Glomerular endothelial cell (primary cell): ENCODE data around the gene GNAT1. TPM values are rescaled to one million over a fixed set of nuclear protein-coding genes. Genes with fewer than 3 reads are reported as not detected.
"Not testable (repeated sequence)": the region's sequence is repeated elsewhere in the genome, so short reads cannot be mapped to it uniquely, and the experiment has no call there.

Experiments used
- DNase-seq: peaks from one replicate; pipeline ENCODE4 v3.0.0-alpha.2; 2011; ENCODE audit warnings: low read depth, low spot score; ENCODE audit errors: extremely low read depth
- total RNA-seq: library from RNA; depleted of rRNA; stranded (reverse); fragments of >200 nt; gene quantifications from 2 replicates; pipeline ENCODE4 v1.2.3, GENCODE V29; 2015

The GNAT1 gene
- total RNA-seq, 1 donor from 2014 or later, result not detected

DNA sequence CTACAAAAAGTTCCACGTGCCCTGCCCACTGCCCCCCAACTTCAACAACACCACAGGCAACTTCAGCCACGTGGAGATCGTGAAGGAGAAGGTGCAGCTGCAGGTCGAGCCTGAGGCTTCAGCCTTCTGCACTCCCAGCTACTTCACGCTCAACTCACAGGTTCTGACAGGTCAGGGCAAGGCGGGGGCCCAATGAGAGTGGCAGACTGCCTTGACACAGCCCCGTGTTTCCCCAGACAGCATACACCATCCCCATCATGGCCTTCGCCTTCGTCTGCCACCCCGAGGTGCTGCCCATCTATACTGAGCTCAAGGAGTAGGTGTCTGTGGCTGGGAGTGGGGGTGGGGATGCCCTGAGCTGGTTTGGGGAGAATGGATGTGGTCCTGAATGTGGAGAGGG, 26.3 kb downstream of the GNAT1 start:
- DNase-seq, result no peak

DNA sequence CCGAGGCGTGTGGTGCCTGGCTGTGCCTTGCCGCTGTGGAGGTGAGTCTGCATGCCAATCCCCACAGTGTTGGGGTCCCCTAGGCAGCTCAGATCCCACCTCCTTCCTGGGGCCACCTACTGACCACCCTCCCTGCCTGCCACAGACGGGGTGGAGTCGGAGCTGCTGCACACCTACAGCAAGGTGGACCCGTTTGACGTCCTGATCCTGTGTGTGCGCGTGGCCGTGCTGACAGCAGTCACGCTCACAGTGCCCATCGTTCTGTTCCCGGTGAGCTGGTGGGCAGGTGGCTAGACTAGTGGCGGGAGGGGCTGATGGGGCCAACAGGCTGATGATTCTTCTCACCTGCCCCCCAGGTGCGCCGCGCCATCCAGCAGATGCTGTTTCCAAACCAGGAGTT, 27.0 kb downstream of the GNAT1 start:
- no peak for DNase-seq

DNA sequence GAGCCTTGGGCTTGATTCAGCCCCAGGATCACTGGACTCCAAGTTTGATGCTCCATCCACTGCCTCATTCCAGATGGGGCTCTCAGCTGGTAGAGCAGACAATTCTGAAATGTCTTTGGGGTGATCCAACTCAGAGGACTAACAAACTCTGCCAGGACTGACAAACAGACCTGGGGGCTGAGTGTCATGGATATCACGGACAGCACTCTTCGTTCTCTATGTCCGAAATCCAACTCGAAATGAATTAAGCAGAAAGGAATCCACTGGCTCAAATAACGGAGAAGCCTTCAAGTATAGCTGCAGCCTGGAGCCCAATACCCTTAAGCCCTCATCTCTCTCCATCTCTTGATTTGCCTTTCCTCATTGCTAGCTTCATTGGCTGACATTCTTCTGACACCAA, 27.9 kb downstream of the GNAT1 start:
- no peak for DNase-seq

DNA sequence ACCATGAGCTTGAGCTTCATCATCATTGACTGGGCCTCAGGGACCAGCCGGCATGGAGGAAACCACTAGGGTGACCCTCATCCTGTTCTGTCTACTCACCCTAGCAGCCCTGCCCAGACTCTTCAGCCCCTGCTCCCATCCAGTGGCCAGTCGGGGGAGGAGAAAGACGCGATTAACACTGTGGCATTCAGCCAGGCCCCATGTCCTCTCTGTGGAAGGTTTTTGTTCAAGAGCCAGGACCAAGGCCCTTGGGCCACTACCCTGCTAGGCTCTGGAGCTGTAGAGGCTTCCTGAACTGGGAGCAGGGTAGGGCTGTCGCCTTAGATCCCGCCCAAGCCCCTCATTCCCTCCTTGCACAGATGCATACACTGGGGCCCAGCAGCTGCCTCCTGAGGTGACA, 28.7 kb downstream of the GNAT1 start:
- DNase-seq, result no peak

DNA sequence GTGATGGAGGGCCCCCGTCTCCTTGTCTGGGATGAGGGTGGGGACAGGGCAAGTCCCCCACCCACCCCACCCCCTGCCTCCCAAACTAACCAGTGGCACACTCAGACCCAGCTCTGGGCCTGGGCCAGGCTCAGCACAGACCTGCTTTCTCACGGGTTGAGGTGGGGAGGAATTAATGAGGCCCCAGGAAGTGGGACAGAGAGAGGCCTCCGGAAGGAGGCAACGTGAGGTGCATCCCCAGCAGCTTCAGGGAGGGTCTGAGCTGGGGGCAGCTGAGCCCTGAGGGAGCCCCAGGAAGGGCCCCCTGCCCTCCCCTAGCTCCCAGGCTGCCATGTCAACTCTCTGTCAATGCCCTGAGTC, 29.6 kb downstream of the GNAT1 start:
- no peak for DNase-seq

DNA sequence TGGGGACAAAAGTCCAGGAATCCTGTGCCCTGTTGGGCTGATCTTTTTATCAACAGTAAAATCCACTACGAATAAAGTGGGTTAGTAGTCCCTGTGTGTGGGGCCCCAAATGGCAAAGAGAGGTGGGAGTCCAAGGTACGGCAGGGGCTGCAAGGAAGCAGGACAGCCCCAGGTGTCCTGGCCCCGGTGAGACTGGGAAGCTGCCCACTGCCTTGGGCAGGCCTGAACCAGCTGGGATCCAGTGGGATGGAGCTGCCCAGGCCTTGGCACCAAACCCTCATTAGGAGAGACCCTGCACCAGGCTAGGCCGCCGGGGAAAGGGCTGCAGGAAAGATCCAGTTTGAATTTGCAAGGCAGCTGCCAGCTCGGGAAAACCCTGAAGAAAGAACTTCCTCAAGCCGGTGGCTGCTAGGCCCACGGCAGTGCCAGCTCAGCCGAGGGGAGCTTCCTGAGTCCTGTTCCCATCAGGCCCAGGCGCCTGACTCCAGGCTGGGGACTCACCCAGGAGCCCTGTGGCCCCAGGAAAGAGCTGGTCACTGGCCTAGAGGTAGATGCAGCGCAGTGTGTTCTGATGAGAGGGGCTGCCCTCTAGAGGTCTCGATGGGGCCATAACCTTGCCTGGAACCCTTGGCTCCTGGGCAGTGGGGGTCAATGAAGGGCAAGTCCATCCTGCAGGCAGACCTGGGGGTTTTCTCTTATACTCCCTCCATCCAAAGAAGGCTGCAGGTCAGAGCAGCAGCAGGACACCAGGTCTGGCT, 30.2 kb downstream of the GNAT1 start:
- no peak for DNase-seq

DNA sequence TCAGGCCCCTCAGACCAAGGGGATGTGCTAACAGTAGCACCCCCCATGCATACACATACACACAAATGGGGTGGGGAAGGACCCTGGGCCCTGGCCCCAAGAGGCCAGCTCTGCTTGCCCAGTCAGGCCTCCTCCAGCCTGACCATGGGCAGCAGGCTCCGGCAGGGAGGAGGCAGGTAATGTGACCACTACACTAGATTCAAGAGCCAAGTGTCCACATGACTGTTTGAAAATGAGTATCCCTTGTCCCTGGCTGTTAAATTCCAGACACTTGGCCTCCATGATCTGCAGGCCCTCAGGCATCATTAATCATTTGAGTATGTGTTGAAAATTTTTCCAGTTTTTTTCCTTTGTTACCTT, 30.7 kb downstream of the GNAT1 start:
- no peak for DNase-seq

DNA sequence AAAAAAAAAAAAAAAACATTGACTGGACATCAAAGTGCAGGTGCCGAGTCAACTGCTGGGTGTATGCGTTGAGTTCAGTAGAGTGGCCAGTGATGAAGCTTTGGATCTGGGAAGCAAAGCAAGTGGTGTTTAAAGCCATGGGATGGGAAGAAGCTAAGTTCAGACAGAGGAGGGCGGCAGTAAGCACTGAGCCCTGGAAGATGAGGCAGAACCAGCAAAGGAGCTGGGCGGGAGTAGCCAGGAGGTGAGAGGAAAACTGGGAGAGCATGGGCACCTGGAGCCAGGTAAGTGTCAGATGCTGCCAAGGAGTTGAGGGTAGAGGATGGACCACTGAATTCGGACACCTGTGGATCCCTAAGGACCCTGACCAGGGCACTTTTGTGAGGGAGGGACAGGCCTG, 33.2 kb downstream of the GNAT1 start:
- DNase-seq, result no peak

DNA sequence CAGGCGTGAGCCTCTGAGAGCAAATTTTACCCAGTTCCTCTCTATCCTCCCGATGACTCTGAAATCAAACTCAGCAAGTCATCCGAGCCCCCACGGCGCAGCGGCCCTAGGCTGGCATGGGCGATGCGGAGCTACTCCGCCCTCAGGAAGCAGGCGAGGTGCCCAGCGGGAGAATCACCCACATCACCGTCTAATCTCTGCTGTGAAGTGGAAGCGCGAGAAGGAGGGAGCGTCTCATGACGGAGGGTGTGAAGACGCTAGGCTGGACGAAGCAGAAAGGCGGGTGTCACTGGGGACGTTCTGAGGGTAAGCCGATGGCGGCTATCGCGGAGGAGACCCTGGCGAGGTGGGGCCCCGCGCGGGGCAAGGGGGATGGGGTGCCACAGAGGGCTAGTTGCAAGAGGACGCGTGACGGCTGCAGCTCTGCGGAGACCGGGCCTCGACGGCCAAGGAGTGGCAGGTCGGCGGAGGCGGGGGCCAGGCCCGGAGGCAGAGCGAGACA, 35.5 kb downstream of the GNAT1 start:
- DNase-seq, result no peak

DNA sequence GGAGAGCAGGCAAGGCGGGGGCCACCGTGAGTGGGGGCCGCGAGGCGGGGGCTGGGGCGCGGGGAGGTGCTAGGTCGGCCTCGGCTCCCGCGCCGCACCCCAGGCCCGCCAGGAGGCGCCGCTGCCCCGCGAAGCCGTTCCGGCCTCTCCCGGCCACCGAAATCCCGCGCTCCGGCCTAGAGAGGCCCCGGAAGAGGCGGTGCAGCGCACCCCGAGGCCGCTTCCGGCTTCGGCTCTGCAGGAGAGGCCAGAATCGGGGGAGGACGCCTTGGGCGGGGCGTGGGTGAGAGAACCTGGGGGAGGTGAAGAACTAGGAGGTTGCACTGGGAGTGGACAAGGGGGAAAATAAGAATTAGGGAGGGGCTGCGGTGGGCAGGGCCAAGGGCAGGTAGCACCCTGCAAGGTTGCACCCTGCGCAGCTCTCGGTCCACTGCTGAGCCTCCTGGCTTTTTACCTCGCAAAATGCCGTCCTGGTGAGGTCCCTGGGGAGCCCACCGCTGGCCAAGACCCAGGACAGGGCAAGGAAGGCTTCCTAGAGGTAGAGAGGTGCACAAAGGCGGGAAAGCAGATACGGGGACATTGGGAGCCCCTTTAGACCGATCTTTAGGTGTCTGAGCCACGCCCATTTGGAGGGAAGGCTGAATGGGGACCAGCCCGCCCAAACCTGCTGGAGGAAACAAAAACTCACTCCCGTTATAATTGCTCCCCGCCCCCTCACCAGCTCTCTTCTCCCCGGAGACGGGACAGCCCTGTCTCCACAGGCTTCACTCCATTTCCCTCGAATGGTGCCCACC, 36.2 kb downstream of the GNAT1 start:
- no peak for DNase-seq

DNA sequence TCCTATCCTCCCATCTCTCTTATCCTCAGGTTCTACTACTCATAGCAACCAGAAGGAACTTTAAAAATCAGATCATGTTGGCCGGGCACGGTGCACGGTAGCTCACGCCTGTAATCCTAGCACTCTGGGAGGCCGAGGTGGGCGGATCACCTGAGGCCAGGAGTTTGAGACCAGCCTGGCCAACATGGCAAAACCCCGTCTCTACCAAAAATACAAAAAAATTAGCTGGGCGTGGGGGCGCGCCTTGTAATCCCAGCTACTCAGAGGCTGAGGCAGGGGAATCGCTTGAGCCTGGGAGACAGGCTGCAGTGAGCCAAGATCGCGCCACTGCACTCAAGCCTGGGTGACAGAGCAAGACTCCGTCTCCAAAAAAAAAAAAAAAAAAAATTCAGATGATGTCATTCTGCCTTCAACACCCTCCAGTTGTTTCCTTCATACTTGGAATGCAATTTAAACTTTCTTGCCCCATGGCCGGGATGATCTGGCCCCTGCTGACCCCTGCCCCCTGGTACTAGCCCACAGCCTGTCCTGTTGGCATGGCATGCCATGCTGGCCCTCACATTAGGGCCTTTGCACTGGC, 36.9 kb downstream of the GNAT1 start:
- not testable (repeated sequence) for DNase-seq

DNA sequence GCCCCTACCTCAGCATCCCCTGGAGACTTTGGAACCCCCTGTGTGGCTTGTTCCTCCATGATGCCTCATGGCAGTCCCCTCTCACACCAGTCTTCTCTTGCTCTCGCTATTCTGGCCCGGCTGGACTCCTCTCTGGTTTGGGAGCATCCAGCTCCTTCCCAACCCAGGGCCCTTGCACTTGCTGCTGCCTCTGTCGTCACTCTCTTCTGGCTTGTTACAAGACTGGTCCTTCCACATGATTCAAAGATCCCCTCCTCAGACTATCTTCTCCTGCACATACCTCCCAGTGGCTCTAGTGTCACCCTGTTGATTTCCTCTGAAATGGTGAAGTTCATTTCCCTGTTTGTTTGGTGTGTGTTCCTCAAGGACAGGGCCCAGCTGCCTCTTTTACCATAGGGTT, 38.1 kb downstream of the GNAT1 start:
- DNase-seq, result no peak

DNA sequence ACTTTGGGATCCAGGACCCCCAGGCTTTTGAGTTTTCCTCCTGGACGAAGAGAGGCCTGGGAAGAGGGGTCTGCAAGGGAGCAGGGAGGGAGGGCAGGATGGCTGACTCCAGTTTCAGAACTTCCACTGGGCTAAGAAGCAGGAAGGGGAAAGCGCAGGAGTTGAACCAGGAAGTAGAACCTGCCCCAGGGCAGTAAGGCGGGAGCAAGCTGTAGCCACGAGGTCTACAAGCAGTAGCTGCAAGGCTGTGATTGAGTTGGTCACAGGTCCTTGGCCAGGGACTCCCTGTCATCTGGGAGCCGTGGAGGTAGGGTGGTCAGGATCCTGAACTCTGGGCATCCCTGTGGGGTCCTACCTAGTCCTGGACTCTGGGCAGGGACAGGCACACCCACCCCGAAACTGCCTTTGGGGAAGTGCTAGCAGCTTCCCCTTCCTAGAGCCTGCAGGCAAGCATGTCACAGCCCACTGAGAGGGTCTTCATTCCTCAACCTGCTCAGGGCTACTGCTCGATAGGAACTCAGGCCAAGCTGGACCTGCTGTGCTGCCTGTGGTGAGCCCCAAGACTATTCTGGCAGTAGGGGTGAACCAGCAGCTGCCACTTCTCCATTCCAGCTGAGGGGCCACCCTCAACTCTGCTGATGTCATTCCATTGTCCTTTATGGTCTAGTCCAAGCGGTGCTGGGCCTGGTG, 38.8 kb downstream of the GNAT1 start:
- no peak for DNase-seq

DNA sequence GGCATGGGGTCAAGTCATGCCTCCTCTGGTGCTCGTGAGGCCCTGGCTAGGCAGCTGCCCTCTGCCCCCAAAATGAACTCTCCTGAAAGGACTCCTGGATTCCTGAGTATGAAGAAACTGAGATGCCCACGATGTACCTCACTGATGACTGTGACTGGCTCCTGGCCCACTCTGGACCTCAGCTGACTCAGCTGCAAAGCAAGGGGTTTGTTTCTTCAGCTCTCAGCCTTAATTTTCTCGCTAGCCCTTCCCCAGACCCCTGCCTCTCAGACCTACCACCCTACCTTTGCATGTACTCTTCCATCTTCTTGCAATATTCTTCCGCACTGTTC, 39.4 kb downstream of the GNAT1 start:
- no peak for DNase-seq

DNA sequence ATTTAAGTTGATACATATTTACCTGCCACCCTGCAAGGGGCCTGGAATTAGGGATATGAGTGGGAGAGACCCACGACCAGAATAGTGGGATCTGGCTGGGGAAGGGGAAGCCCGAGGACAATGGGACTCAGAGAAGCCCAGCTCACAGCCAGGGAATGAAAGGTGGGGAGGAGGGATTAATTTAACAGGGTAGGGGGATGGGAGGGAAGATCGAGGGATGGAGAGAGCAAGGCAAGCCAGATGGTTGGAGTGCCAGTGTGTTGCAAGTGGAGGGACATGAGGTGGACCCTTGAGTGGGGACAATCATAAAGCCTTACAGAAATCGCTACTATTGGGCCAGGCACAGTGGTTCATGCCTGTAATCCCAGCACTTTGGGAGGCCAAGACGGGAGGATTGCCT, 40.2 kb downstream of the GNAT1 start:
- no peak for DNase-seq

DNA sequence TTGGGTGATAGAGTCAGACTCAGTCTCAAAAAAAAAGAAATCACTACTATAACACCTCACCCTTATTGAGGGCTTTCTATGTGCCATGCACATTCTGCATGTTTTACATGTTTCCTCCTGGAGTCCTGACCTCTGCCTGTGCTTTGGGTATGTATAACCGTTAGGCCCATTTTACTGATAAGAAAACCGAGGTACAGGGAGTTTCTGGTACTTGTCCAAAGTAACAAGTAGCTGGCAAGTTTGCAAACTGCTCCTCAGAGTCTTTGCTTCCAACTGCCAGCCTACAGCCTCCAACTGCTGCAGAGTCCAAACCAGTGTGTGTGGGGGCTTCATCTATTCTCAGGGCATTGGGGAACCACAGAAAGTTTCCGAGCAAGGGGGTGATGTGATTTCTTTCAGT, 40.9 kb downstream of the GNAT1 start:
- no peak for DNase-seq

DNA sequence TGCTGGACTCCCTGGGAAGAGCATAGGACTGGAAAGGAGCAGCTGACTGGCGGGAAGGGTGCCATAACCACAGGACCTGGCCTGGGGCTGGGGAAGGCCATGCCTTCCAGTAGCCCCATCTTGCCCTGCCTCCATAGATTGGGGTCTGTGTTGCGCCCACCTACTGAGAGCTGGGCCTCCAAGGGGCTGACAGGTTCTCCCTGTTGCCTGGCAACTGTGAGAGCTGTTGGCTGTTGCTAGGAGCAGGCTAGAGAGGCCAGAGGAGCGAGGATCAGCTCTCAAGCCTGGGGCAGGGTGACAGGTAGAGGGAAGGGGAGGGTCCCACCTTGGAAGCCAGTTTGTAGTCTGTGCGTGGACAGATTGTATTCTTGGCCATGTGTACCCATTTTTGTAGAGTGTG, 41.8 kb downstream of the GNAT1 start:
- DNase-seq, result no peak

DNA sequence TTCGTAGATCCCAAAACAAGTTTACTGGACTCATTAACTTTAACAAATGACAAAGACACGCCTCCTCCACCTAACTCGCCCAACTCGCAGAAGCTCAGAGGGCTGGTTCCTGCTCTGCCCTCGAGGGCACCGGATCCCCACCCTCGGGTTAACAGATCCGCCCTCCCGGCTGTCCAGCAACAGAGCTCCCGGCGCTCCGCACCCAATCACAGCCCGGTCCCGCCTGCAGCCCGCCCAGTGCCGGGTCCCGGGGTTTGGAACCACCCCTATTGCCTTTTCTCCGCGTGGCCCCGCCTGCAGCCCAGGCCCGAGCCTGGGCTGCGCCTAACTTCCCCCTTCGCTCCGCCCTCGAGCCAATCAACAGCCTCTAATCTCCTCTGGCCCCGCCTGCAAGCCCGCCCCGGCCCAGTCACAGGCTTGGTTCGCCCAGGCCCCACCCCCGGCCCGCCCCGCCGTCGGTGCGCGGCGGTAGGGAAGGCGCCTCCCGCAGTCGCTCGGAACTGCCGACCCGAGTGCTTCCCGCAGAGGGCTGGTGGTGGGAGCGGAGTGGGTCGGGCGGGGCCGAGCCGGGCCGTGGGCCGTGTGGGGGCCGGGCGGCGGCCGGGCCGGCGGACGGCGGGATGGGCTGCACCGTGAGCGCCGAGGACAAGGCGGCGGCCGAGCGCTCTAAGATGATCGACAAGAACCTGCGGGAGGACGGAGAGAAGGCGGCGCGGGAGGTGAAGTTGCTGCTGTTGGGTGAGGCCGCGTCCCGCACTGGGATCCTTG, 44.5 kb downstream of the GNAT1 start, which contains the start of gene GNAI2:
Gene GNAI2, plus strand, starts transcription at position 489 of the 768 bp plus-strand sequence. Its CDS starts 132 bp downstream, at position 621.
- no peak for DNase-seq

DNA sequence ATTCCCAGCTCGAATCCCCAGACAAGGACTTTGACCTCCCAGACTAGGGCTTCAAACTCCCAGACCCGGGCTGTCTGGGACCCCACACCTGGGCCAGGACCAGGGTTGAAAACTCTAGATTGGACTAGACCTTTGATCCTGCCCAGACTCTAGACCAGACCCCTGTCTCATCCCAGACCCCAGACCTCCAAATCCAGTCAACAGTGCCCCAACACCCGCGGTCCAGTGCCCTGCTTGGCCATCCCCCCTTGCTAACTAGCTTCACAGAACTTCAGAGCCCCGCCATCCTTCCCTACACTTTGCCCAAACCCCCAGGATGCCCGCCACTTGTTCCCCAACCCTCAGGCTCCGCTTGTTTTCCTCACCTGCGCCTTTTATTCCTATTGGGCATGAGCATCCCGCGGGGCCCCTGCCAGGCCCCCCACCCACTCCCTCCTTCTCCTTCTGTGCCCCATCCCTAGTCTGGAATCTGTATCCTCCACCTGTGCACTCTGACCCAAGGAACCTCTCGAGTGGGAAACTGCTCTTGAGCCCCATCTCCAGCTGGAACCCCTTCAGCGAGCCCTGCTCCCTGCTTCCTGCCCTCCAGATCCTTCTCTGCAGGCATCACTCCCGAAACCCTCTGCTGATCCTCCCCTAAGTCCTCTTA, 45.2 kb downstream of the GNAT1 start:
- no peak for DNase-seq

DNA sequence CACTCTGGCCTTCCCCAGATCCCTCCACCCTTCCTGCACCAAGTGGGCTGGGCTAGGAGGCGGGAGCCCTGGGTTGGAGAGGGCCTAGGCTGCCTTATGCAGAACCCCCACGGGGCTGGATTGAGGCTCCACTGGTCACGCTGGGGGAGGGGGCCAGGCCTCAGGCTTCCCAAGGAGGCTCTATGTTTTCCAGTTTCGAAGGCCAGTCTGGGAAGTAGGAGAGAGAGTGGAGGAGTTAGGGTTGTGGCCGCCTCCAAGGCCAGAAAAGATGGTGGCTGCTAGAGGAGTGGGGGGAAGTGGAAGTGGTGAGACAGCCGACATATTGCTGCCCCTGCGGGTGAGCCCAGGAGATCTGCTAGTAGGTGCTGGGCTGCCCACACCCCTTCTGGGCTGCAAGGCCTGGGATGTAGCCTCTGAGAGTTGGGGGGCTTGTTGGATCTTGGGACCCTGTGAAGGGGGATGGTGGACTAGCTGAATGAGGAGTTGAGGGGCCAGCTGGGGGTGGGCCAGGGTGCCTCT, 45.8 kb downstream of the GNAT1 start:
- DNase-seq, result no peak
